Ishikawa (cell line): ENCODE results near the gene TPM1.

Experiments used
- CEBPB ChIP-seq: IDR thresholded peaks from 2 replicates; pipeline ENCODE4 v1.6.1; 2012
- CREB1 ChIP-seq: IDR thresholded peaks from 2 replicates; pipeline ENCODE4 v1.6.1; 2012; ENCODE audit warnings: low read depth
- EGR1 ChIP-seq: IDR thresholded peaks from 2 replicates; pipeline ENCODE4 v1.6.1; 2012
- EP300 ChIP-seq: IDR thresholded peaks from 2 replicates; pipeline ENCODE4 v1.6.1; 2012; ENCODE audit warnings: borderline replicate concordance
- FOXM1 ChIP-seq: IDR thresholded peaks from 2 replicates; pipeline ENCODE4 v1.6.1; 2012; ENCODE audit warnings: low read depth, borderline replicate concordance
- NFIC ChIP-seq: IDR thresholded peaks from 2 replicates; pipeline ENCODE4 v1.6.1; 2012
- RAD21 ChIP-seq: IDR thresholded peaks from 2 replicates; pipeline ENCODE4 v1.6.1; 2012; ENCODE audit warnings: low read depth
- TAF1 ChIP-seq: IDR thresholded peaks from 2 replicates; pipeline ENCODE4 v1.6.1; 2012; ENCODE audit warnings: low read depth, mild to moderate bottlenecking
- TCF12 ChIP-seq: IDR thresholded peaks from 2 replicates; pipeline ENCODE4 v1.6.1; 2012; ENCODE audit warnings: low read depth
- TEAD4 ChIP-seq: IDR thresholded peaks from 2 replicates; pipeline ENCODE4 v1.6.1; 2012
- YY1 ChIP-seq: IDR thresholded peaks from 2 replicates; pipeline ENCODE4 v1.6.1; 2012; ENCODE audit warnings: low read depth
- ZBTB7A ChIP-seq: IDR thresholded peaks from 2 replicates; pipeline ENCODE4 v1.6.1; 2012; ENCODE audit warnings: low read depth
- TF ChIP-seq, protein P1 (sequence below): IDR thresholded peaks from 2 replicates; pipeline ENCODE4 v1.6.1; 2012
- TF ChIP-seq, protein P2 (sequence below): IDR thresholded peaks from 2 replicates; pipeline ENCODE4 v1.6.1; 2012; ENCODE audit warnings: low read depth, mild to moderate bottlenecking
- TF ChIP-seq, protein P3 (sequence below): IDR thresholded peaks from 2 replicates; pipeline ENCODE4 v1.6.1; 2012

The TPM1 gene

DNA sequence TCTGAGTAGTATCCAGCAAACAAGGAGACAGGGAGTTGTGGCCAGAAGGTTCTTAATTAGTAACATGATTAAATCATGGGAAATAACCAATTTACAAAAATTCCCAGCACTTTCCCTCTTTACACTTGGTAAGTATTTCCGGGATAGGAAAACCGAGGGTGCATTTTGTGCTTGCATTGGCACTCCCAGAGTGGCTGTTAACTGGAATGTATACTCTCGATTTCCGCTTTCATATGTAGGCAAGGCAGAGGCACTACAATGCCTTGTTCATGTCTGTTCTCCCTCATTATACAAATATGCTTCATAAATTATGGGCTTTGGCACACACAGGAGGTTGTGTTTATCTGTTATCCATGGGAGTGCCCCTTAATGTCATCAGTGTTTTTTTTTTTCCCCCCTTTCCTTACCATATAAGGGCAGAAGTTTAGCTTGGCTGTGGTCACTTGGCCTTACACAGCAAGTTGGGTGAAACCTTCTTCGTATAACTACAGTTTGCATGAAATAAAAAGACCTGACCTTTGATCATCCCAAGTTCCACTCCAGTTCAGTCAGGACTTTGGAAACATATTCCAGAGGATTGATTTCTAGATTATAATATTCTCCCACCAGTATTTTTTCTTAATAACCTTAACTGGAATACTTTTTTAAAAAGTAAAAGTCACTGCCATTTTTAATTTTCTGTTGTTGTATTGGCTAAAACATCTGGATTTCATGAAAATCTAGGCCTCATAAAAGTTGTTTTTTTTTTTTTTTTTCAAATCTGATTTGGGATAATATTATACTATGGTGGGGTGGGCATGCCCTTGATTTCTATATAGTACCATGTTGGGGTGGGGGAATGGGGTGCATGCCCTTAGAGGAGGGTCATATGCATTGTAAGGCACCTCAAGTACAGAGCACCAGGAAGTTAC lies 8.9 kb downstream of the TPM1 start:
- TF ChIP-seq ZBTB7A (no peak), TAF1 (no peak), RAD21 (no peak), EGR1 (no peak), EP300 (no peak), FOXM1 (no peak), TEAD4 (no peak), CEBPB (no peak), CREB1 (no peak)
- TF ChIP-seq, protein P1, sequence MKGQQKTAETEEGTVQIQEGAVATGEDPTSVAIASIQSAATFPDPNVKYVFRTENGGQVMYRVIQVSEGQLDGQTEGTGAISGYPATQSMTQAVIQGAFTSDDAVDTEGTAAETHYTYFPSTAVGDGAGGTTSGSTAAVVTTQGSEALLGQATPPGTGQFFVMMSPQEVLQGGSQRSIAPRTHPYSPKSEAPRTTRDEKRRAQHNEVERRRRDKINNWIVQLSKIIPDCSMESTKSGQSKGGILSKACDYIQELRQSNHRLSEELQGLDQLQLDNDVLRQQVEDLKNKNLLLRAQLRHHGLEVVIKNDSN, result no peak

DNA sequence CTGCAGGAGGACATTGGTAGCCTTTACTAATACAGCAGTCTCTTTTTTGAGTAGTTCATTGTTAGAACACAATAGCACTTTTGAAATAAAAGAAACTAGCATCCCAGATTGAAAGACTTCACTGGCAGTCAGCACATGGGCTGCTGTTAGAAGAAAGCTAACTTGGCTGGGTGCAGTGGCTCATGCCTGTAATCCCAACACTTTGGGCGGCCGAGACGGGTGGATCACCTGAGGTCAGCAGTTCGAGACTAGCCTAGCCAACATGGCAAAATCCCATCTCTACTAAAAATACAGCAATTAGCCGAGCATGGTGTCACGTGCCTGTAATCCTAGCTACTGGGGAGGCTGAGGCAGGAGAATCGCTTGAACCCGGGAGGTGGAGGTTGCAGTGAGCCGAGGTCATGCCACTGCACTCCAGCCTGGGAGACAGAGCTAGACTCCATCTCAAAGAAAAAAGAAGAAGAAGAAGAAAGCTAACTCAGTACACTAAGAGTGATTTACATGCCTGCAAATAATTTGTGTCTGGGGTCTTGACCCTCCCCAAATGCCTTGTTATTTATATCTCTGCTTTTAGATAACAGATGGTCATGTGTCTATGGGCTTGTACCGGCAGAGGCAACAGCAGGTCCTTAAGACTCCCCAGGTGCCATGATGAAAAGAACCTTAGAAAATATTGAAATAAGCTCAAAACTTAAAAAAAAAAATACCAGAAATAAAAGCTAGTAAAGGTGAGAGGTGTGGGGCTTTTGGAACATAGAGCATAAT lies 9.7 kb downstream of the TPM1 start:
- TF ChIP-seq RAD21, result no peak
- TF ChIP-seq FOXM1, result no peak
- TF ChIP-seq, protein P2, sequence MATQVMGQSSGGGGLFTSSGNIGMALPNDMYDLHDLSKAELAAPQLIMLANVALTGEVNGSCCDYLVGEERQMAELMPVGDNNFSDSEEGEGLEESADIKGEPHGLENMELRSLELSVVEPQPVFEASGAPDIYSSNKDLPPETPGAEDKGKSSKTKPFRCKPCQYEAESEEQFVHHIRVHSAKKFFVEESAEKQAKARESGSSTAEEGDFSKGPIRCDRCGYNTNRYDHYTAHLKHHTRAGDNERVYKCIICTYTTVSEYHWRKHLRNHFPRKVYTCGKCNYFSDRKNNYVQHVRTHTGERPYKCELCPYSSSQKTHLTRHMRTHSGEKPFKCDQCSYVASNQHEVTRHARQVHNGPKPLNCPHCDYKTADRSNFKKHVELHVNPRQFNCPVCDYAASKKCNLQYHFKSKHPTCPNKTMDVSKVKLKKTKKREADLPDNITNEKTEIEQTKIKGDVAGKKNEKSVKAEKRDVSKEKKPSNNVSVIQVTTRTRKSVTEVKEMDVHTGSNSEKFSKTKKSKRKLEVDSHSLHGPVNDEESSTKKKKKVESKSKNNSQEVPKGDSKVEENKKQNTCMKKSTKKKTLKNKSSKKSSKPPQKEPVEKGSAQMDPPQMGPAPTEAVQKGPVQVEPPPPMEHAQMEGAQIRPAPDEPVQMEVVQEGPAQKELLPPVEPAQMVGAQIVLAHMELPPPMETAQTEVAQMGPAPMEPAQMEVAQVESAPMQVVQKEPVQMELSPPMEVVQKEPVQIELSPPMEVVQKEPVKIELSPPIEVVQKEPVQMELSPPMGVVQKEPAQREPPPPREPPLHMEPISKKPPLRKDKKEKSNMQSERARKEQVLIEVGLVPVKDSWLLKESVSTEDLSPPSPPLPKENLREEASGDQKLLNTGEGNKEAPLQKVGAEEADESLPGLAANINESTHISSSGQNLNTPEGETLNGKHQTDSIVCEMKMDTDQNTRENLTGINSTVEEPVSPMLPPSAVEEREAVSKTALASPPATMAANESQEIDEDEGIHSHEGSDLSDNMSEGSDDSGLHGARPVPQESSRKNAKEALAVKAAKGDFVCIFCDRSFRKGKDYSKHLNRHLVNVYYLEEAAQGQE, result no peak
- TF ChIP-seq CREB1, result no peak
- no peak for TF ChIP-seq NFIC
- TF ChIP-seq, protein P1, result no peak
- TF ChIP-seq YY1, result no peak
- no peak for TF ChIP-seq TEAD4
- TF ChIP-seq, protein P3, sequence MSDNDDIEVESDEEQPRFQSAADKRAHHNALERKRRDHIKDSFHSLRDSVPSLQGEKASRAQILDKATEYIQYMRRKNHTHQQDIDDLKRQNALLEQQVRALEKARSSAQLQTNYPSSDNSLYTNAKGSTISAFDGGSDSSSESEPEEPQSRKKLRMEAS, result no peak
- TF ChIP-seq EP300, result no peak
- TF ChIP-seq TCF12, result no peak

DNA sequence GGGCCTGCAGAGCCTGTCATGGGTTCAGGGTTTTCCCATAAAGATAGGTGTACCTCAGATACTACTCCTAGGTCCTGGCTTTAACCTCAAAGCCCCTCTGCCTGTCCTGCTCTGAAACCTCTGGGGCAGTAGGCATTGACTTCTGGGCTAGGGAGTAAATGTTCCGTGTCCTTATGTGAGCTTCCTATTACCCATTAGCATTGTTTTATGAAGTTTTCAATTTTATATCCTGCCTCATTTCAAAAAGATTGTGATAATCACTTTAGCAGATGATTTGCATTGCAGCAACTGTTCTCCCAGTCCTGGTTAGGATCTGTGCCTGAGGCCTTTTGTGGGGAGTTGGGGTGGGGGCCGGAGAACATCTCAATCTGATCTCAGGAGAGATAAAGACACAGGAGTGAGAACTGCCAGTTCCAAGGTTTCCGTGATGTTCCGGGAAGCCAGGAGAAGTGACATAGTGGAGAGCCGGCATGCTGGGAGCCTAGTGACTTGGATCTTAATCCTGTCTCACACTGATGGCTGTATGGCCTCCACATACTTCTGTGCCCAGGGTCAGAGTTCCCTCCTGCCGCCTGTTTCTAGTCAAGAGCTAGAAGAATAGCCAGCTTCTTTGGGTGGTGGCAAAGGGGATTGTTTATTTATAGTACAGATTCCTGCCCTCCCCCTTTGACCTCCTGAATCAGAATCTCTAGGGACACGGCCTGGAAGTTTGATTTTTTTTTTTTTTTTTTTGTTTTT lies 10.6 kb downstream of the TPM1 start:
- TF ChIP-seq YY1 (no peak), CREB1 (no peak), TEAD4 (no peak), ZBTB7A (no peak), EP300 (no peak), NFIC (no peak), TCF12 (no peak), FOXM1 (no peak), RAD21 (no peak), CEBPB (no peak), TAF1 (no peak), EGR1 (no peak)
- TF ChIP-seq, protein P3, result no peak
- TF ChIP-seq, protein P1, result no peak
- TF ChIP-seq, protein P2, result no peak

DNA sequence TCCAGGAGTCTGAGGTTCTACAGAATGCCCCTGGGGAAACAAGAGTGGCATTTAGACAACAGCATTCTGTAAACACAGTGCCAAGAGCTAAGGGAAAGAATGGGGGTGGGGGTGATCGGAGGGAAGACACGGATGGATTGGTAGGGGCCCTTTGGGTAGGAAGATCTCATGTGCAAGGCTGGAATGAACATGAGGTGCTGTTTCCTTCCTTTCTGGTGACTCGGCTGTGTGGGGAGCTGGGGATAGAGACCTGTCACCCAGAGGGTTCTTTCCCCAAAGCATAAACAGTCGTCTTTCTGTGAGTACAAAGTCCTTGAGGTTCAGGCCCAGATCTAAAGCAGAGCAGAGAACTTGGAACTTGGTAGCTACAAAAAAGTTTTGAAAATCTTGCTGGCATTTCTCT lies 11.7 kb downstream of the TPM1 start:
- TF ChIP-seq ZBTB7A (no peak), CEBPB (no peak), TEAD4 (no peak), RAD21 (no peak), TCF12 (no peak), EP300 (no peak), CREB1 (no peak), FOXM1 (no peak), NFIC (no peak), YY1 (no peak), EGR1 (no peak), TAF1 (no peak)
- TF ChIP-seq, protein P2, result no peak
- TF ChIP-seq, protein P1, result no peak
- TF ChIP-seq, protein P3, result no peak
